ENCODE data around the gene TMEM229A. TPM values are rescaled to one million over a fixed set of nuclear protein-coding genes. Genes with fewer than 3 reads are reported as not detected.
"Not testable (repeated sequence)": the region's sequence is repeated elsewhere in the genome, so short reads cannot be mapped to it uniquely, and the experiment has no call there.

Gene TMEM229A
- total RNA-seq, 1 donor from 2014 or later: not detected

DNA sequence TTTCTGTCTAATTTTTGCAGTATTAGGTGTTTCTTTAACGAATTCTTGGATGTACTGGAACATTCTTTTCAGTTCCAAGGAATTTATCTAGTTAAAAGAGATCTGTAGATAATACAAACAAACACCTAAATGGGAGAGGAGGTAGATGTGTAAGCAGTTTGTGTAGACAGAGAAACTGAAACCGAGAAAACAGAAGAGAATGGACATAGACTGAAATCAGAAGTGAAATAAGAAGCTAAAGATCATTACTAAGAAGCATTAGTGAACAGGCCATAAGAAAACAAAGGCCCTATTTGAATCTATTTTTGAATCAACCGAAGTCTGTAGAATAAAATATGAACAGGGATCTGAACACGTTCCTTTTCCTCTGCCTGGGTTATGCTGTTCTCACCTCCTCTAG, 26.5 kb upstream of the TMEM229A start:
- no peak overlapping the region for H3K9ac ChIP-seq (ENCODE audit: low read depth in 1 of 3, low read length in 3 of 3)
- no peaks in the 10 kb centered on the region for H3K9me3 ChIP-seq (ENCODE audit: control insufficient read depth in 3 of 3, low read length in 3 of 3)
- H3K27me3 ChIP-seq (ENCODE audit: control insufficient read depth in 3 of 3, insufficient read depth in 3 of 3, low read length in 3 of 3): no peaks in the 10 kb centered on the region
- H3K27ac ChIP-seq (ENCODE audit: low read depth, low read length): no peak overlapping the region
- no peaks in the 10 kb centered on the region for H3K4me1 ChIP-seq (ENCODE audit: control insufficient read depth in 3 of 3, insufficient read depth in 3 of 3, low read length in 3 of 3)
- no peaks in the 10 kb centered on the region for H3K36me3 ChIP-seq (ENCODE audit: control insufficient read depth in 3 of 3, insufficient read depth in 3 of 3, low read length in 3 of 3)
- no peak overlapping the region for H3K4me3 ChIP-seq (ENCODE audit: low read length in 3 of 3)

DNA sequence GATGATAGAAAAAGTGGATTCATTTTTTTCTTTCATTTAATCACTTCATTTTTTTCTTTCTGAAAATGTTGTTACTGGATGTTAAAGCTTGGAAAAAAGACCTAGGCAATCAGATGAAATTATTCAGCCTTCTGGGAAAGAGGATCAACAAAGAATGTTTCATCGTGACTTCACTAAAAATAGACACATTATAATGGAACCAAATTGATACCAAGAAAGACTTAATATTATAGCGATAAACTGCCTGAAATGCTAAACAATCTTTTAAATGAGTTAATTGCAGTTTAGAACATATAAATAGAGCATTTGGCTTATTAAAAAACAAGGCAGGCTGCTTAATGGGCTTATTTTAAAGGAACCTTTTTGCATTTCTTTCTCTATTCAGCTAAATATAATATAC, 25.6 kb upstream of the TMEM229A start:
- H3K27ac ChIP-seq (ENCODE audit: low read depth, low read length): no peak overlapping the region
- no peak overlapping the region for H3K4me3 ChIP-seq (ENCODE audit: low read length in 3 of 3)
- no peak overlapping the region for H3K9ac ChIP-seq (ENCODE audit: low read depth in 1 of 3, low read length in 3 of 3)
- no peaks in the 10 kb centered on the region for H3K36me3 ChIP-seq (ENCODE audit: control insufficient read depth in 3 of 3, insufficient read depth in 3 of 3, low read length in 3 of 3)
- no peaks in the 10 kb centered on the region for H3K27me3 ChIP-seq (ENCODE audit: control insufficient read depth in 3 of 3, insufficient read depth in 3 of 3, low read length in 3 of 3)
- no peaks in the 10 kb centered on the region for H3K4me1 ChIP-seq (ENCODE audit: control insufficient read depth in 3 of 3, insufficient read depth in 3 of 3, low read length in 3 of 3)
- no peaks in the 10 kb centered on the region for H3K9me3 ChIP-seq (ENCODE audit: control insufficient read depth in 3 of 3, low read length in 3 of 3)

DNA sequence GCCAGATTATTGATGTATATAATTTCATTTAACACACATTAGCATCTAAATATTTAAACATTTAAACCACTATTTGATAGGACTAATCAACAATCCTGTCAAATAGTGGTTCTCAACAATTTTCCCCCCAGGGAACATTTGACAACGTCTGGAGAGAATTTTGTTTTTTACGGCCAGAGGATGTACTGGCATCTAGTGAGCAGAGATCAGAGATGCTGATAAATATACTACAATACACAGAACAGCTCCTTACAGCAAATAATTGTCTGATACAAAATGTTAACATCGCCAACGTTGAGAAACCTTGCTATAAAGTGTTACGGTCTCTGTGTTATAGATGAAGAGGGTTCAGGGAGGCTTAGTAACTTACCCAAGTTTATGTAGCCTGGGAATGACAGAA, 25.0 kb upstream of the TMEM229A start:
- Histone ChIP-seq H3K9me3 (ENCODE audit: control insufficient read depth in 3 of 3, low read length in 3 of 3) (no peaks in the 10 kb centered on the region), H3K9ac (ENCODE audit: low read depth in 1 of 3, low read length in 3 of 3) (no peak overlapping the region), H3K36me3 (ENCODE audit: control insufficient read depth in 3 of 3, insufficient read depth in 3 of 3, low read length in 3 of 3) (no peaks in the 10 kb centered on the region), H3K4me1 (ENCODE audit: control insufficient read depth in 3 of 3, insufficient read depth in 3 of 3, low read length in 3 of 3) (no peaks in the 10 kb centered on the region), H3K27me3 (ENCODE audit: control insufficient read depth in 3 of 3, insufficient read depth in 3 of 3, low read length in 3 of 3) (no peaks in the 10 kb centered on the region), H3K4me3 (ENCODE audit: low read length in 3 of 3) (no peak overlapping the region), H3K27ac (ENCODE audit: low read depth, low read length) (no peak overlapping the region)

DNA sequence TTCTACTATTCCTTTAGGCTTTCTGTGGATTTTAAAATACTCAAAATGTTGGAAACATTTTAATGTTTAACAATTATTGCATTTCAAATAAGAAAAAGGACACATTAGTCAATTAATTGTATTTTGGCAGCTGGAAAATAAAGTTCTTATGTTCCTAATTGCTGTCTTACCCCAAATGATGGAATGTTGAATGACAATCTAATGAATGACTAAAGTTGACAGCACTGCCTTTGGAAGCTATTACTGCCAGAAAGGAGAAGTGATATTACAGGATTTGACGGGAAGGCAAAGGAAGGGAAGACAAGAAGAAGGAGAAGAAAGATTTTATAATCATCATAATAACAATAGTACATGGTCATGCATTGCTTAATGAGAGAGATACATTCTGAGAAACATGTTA, 23.4 kb upstream of the TMEM229A start:
- no peak overlapping the region for H3K4me3 ChIP-seq (ENCODE audit: low read length in 3 of 3)
- no peak overlapping the region for H3K27ac ChIP-seq (ENCODE audit: low read depth, low read length)
- no peak overlapping the region for H3K9ac ChIP-seq (ENCODE audit: low read depth in 1 of 3, low read length in 3 of 3)
- no peaks in the 10 kb centered on the region for H3K27me3 ChIP-seq (ENCODE audit: control insufficient read depth in 3 of 3, insufficient read depth in 3 of 3, low read length in 3 of 3)
- H3K4me1 ChIP-seq (ENCODE audit: control insufficient read depth in 3 of 3, insufficient read depth in 3 of 3, low read length in 3 of 3): no peaks in the 10 kb centered on the region
- no peaks in the 10 kb centered on the region for H3K9me3 ChIP-seq (ENCODE audit: control insufficient read depth in 3 of 3, low read length in 3 of 3)
- H3K36me3 ChIP-seq (ENCODE audit: control insufficient read depth in 3 of 3, insufficient read depth in 3 of 3, low read length in 3 of 3): no peaks in the 10 kb centered on the region

DNA sequence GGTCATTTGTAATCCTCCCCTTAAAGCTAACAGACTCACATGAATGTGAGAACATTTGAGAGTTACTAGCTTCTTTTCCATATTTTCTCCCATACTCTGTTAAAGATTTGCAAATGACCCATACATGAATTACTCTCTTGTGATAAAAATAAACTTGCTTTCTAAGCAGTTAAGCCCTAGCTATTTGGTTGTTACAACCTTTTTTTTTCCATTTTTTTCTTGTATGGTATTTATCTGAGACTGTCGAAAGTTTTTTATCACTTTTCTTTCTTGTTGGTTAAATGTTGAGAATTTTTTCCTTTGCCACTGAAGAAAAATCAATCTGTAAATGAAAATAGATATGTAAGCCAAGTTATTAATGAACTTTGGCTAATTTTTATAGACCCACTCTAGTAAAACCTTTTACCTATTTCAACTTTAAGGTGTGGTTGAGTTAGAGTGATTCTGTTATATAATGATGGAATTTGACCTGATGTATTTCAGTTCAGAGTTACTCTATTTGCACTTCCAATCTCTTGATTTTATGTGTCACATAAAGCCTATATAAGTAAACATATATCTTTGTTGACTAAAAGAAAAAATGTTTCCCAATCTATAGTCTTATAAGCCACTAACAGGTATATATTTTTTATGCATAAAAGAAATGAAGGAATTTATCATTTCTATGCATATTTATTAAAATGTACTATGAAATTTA, 19.0 kb upstream of the TMEM229A start:
- no peaks in the 10 kb centered on the region for H3K4me1 ChIP-seq (ENCODE audit: control insufficient read depth in 3 of 3, insufficient read depth in 3 of 3, low read length in 3 of 3)

DNA sequence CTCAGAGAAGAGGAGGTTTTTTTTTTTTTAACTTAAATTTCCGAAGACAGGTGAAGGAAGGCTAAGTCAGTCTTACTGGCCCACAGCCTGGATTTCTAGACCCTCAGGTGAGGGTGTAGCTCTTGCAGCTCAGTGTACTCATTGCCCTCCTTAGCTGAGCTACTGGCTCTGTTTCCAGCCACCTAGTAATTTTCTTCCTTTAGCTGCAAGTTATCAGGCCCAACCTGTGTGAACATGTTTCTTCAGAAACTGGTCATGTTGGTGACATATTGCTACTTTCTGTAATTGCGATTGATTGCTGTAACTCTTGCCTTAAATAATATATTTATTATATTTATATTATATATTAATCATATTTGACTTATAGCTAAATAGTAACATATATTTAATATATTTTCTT, 10.0 kb upstream of the TMEM229A start:
- no peaks in the 10 kb centered on the region for H3K27me3 ChIP-seq (ENCODE audit: control insufficient read depth in 3 of 3, insufficient read depth in 3 of 3, low read length in 3 of 3)
- H3K27ac ChIP-seq (ENCODE audit: low read depth, low read length): no peak overlapping the region
- H3K4me3 ChIP-seq (ENCODE audit: low read length in 3 of 3): no peak overlapping the region
- H3K9me3 ChIP-seq (ENCODE audit: control insufficient read depth in 3 of 3, low read length in 3 of 3): no peaks in the 10 kb centered on the region
- no peaks in the 10 kb centered on the region for H3K36me3 ChIP-seq (ENCODE audit: control insufficient read depth in 3 of 3, insufficient read depth in 3 of 3, low read length in 3 of 3)
- H3K4me1 ChIP-seq (ENCODE audit: control insufficient read depth in 3 of 3, insufficient read depth in 3 of 3, low read length in 3 of 3): no peaks in the 10 kb centered on the region
- no peak overlapping the region for H3K9ac ChIP-seq (ENCODE audit: low read depth in 1 of 3, low read length in 3 of 3)

More for the DNA sequence above, 19.0 kb upstream of the TMEM229A start:
- Histone ChIP-seq H3K9me3 (ENCODE audit: control insufficient read depth in 3 of 3, low read length in 3 of 3) (no peaks in the 10 kb centered on the region), H3K9ac (ENCODE audit: low read depth in 1 of 3, low read length in 3 of 3) (no peak overlapping the region), H3K36me3 (ENCODE audit: control insufficient read depth in 3 of 3, insufficient read depth in 3 of 3, low read length in 3 of 3) (no peaks in the 10 kb centered on the region), H3K4me3 (ENCODE audit: low read length in 3 of 3) (no peak overlapping the region), H3K27me3 (ENCODE audit: control insufficient read depth in 3 of 3, insufficient read depth in 3 of 3, low read length in 3 of 3) (no peaks in the 10 kb centered on the region), H3K27ac (ENCODE audit: low read depth, low read length) (no peak overlapping the region)

DNA sequence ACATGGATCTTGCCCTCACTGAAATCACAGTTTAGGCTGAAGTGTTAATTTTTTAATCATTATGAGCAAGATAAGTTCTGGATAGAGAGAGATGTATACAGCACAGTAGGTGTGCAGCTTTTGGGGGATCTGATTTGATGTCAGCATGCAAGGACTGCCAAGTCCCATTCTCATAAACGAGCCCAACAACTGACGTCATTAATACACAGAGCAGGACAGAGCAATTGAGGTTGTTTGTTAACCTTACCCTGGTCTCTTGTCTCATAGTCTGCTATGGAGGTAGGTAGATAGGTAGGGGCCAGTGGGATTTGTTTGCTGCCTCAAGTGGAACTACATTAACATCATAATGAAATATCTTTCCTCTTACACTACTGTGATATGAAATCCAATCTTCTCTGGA, 8.6 kb upstream of the TMEM229A start:
- no peak overlapping the region for H3K4me3 ChIP-seq (ENCODE audit: low read length in 3 of 3)

DNA sequence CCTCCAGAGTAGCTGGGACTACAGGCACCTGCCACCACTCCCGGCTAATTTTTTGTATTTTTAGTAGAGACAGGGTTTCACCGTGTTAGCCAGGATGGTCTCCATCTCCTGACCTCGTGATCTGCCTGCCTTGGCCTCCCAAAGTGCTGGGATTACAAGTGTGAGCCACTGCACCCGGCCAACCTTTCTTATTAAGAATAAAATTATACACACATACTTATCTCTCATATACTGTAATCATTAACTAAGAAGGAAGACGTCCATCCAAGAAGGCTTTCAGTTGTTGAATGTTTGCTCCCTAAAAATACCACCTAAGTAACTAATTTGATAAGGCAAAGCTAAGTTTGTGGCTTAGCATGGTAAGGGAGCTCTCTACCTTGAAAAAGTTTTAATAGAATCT, 5.0 kb upstream of the TMEM229A start:
- H3K4me3 ChIP-seq (ENCODE audit: low read length in 3 of 3); H3K9ac ChIP-seq (ENCODE audit: low read depth in 1 of 3, low read length in 3 of 3); H3K9me3 ChIP-seq (ENCODE audit: control insufficient read depth in 3 of 3, low read length in 3 of 3); H3K27ac ChIP-seq (ENCODE audit: low read depth, low read length); H3K27me3 ChIP-seq (ENCODE audit: control insufficient read depth in 3 of 3, insufficient read depth in 3 of 3, low read length in 3 of 3); H3K4me1 ChIP-seq (ENCODE audit: control insufficient read depth in 3 of 3, insufficient read depth in 3 of 3, low read length in 3 of 3); H3K36me3 ChIP-seq (ENCODE audit: control insufficient read depth in 3 of 3, insufficient read depth in 3 of 3, low read length in 3 of 3): not testable (repeated sequence)

More for the DNA sequence above, 8.6 kb upstream of the TMEM229A start:
- Histone ChIP-seq H3K9me3 (ENCODE audit: control insufficient read depth in 3 of 3, low read length in 3 of 3) (no peaks in the 10 kb centered on the region), H3K36me3 (ENCODE audit: control insufficient read depth in 3 of 3, insufficient read depth in 3 of 3, low read length in 3 of 3) (no peaks in the 10 kb centered on the region), H3K9ac (ENCODE audit: low read depth in 1 of 3, low read length in 3 of 3) (no peak overlapping the region), H3K27ac (ENCODE audit: low read depth, low read length) (no peak overlapping the region), H3K4me1 (ENCODE audit: control insufficient read depth in 3 of 3, insufficient read depth in 3 of 3, low read length in 3 of 3) (no peaks in the 10 kb centered on the region), H3K27me3 (ENCODE audit: control insufficient read depth in 3 of 3, insufficient read depth in 3 of 3, low read length in 3 of 3) (peaks cover 0 to 1% (median 0%) of the 10 kb centered on the region in 3 donors)

DNA sequence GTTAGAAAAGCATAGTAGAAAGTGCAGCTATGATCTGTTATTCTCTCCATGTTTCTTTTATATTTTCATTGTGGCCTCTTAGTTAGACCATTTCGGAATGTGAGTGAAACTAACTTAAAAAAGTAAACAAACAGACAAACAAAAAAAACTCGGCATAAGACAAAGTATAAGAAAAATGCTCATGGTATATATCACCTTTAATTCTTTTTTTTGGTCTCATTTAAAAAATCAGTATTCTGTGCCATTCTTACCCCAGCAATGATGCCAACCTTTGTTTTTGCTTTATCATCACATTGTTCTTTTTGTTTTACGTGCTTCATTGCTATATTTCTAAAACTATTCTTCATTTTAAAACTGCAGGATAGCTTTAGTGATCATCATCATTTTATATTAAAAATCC, 2.8 kb upstream of the TMEM229A start:
- no peak overlapping the region for H3K4me3 ChIP-seq (ENCODE audit: low read length in 3 of 3)
- peaks cover 11 to 17% (median 16%) of the 10 kb centered on the region in 3 donors for H3K27me3 ChIP-seq (ENCODE audit: control insufficient read depth in 3 of 3, insufficient read depth in 3 of 3, low read length in 3 of 3)
- no peak overlapping the region for H3K9ac ChIP-seq (ENCODE audit: low read depth in 1 of 3, low read length in 3 of 3)
- no peaks in the 10 kb centered on the region for H3K36me3 ChIP-seq (ENCODE audit: control insufficient read depth in 3 of 3, insufficient read depth in 3 of 3, low read length in 3 of 3)
- no peak overlapping the region for H3K27ac ChIP-seq (ENCODE audit: low read depth, low read length)
- H3K4me1 ChIP-seq (ENCODE audit: control insufficient read depth in 3 of 3, insufficient read depth in 3 of 3, low read length in 3 of 3): peaks cover 6 to 13% (median 8%) of the 10 kb centered on the region in 3 donors
- H3K9me3 ChIP-seq (ENCODE audit: control insufficient read depth in 3 of 3, low read length in 3 of 3): no peaks in the 10 kb centered on the region

DNA sequence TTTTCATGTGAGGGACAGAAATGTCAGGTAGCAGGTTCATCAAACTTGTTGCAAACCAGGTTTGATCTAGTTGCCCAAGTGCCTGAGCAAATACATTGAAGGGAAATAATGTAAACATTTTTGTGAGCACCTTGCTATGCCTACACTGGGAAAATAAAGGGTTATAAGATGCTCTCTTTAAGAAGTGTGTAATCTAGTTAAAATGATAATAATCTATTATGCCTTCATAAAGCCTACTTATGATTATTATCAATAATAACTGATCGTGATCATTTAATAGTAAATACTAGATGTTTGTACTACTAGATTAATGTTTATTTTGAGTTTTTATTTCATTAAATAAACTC, 1.9 kb upstream of the TMEM229A start:
- Histone ChIP-seq H3K9ac (ENCODE audit: low read depth in 1 of 3, low read length in 3 of 3) (no peak overlapping the region), H3K27me3 (ENCODE audit: control insufficient read depth in 3 of 3, insufficient read depth in 3 of 3, low read length in 3 of 3) (peaks cover 13 to 21% (median 18%) of the 10 kb centered on the region in 3 donors), H3K9me3 (ENCODE audit: control insufficient read depth in 3 of 3, low read length in 3 of 3) (no peaks in the 10 kb centered on the region), H3K27ac (ENCODE audit: low read depth, low read length) (no peak overlapping the region), H3K4me3 (ENCODE audit: low read length in 3 of 3) (no peak overlapping the region), H3K4me1 (ENCODE audit: control insufficient read depth in 3 of 3, insufficient read depth in 3 of 3, low read length in 3 of 3) (peaks cover 6 to 13% (median 8%) of the 10 kb centered on the region in 3 donors), H3K36me3 (ENCODE audit: control insufficient read depth in 3 of 3, insufficient read depth in 3 of 3, low read length in 3 of 3) (no peaks in the 10 kb centered on the region)
